PC-9 (cell line): Measurements from ENCODE around the gene NRIP1.

Experiments used
- EZH2 ChIP-seq: fragments of 200-600 bp; sonication (generic); IDR thresholded peaks from 2 replicates; pipeline ENCODE4 v1.8.0; 2017; ENCODE audit warnings: antibody characterized with exemption, low read depth
- TF ChIP-seq, protein P1 (sequence below): fragments of 200-600 bp; sonication (generic); conservative IDR thresholded peaks from 2 replicates; pipeline ENCODE4 v1.6.1; 2017; ENCODE audit warnings: mixed run types, antibody characterized with exemption, mild to moderate bottlenecking, moderate library complexity

- TF ChIP-seq, protein P1, sequence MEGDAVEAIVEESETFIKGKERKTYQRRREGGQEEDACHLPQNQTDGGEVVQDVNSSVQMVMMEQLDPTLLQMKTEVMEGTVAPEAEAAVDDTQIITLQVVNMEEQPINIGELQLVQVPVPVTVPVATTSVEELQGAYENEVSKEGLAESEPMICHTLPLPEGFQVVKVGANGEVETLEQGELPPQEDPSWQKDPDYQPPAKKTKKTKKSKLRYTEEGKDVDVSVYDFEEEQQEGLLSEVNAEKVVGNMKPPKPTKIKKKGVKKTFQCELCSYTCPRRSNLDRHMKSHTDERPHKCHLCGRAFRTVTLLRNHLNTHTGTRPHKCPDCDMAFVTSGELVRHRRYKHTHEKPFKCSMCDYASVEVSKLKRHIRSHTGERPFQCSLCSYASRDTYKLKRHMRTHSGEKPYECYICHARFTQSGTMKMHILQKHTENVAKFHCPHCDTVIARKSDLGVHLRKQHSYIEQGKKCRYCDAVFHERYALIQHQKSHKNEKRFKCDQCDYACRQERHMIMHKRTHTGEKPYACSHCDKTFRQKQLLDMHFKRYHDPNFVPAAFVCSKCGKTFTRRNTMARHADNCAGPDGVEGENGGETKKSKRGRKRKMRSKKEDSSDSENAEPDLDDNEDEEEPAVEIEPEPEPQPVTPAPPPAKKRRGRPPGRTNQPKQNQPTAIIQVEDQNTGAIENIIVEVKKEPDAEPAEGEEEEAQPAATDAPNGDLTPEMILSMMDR: no peak
- TF ChIP-seq EZH2: no peak
These were observed 14.0 kb downstream of the NRIP1 start for GRCh38 chr21:15050568-15051377.
